OCI-LY1 (cell line): ENCODE data around the gene PRDX6.

Experiments used
- H2AFZ ChIP-seq: fragments of 200-600 bp; sonication (generic), shearing (Covaris generic); 2 replicates; pipeline ENCODE4 v1.6.0; 2014; ENCODE audit warnings: antibody characterized with exemption, mild to moderate bottlenecking, low read length
- H3F3A ChIP-seq: fragments of 200-600 bp; sonication (generic), shearing (Covaris generic); 2 replicates; pipeline ENCODE4 v1.6.0; 2014; ENCODE audit warnings: mild to moderate bottlenecking, antibody characterized with exemption, low read length, moderate library complexity; ENCODE audit not compliant: insufficient read depth
- H3K27ac ChIP-seq: fragments of 200-600 bp; sonication (generic); 2 replicates; pipeline ENCODE4 v1.5.1; 2014; ENCODE audit warnings: low read length, mixed run types, mild to moderate bottlenecking, low read depth; ENCODE audit not compliant: poor library complexity, severe bottlenecking
- H3K27me3 ChIP-seq: fragments of 200-600 bp; sonication (generic); 2 replicates; pipeline ENCODE4 v1.6.0; 2014; ENCODE audit warnings: antibody characterized with exemption, mild to moderate bottlenecking, low read length, moderate library complexity; ENCODE audit not compliant: insufficient read depth
- H3K36me3 ChIP-seq: fragments of 200-600 bp; sonication (generic); 2 replicates; pipeline ENCODE4 v1.6.1; 2014; ENCODE audit warnings: mild to moderate bottlenecking, antibody characterized with exemption, low read length, moderate library complexity, mixed read lengths; ENCODE audit not compliant: insufficient read depth
- H3K4me1 ChIP-seq: fragments of 200-600 bp; sonication (generic); 2 replicates; pipeline ENCODE4 v1.5.1; 2014; ENCODE audit warnings: mild to moderate bottlenecking, low read length, moderate library complexity; ENCODE audit not compliant: insufficient read depth, severe bottlenecking
- H3K4me2 ChIP-seq: fragments of 200-600 bp; sonication (generic), shearing (Covaris generic); 2 replicates; pipeline ENCODE4 v1.6.1; 2014; ENCODE audit warnings: low read length
- H3K4me3 ChIP-seq: fragments of 200-600 bp; sonication (generic); 2 replicates; pipeline ENCODE4 v1.5.1; 2014; ENCODE audit warnings: low read length, low read depth, mild to moderate bottlenecking, mixed read lengths; ENCODE audit not compliant: poor library complexity, severe bottlenecking
- H3K79me2 ChIP-seq: fragments of 200-600 bp; shearing (Covaris generic); 2 replicates; pipeline ENCODE4 v1.6.1; 2016; ENCODE audit warnings: mixed run types, low read length, mixed read lengths; ENCODE audit not compliant: insufficient read depth
- H3K9ac ChIP-seq: fragments of 200-600 bp; sonication (generic), shearing (Covaris generic); 2 replicates; pipeline ENCODE4 v1.6.1; 2014; ENCODE audit warnings: mild to moderate bottlenecking, low read length, mixed read lengths
- H3K9me2 ChIP-seq: fragments of 200-600 bp; sonication (generic), shearing (Covaris generic); 2 replicates; pipeline ENCODE4 v1.6.1; 2014; ENCODE audit warnings: low read depth, mild to moderate bottlenecking, low read length, mixed read lengths
- H3K9me3 ChIP-seq: fragments of 200-600 bp; shearing (Covaris generic); 2 replicates; pipeline ENCODE4 v1.6.1; 2014; ENCODE audit warnings: low read length, mixed read lengths
- H4K20me1 ChIP-seq: fragments of 200-600 bp; sonication (generic), shearing (Covaris generic); 2 replicates; pipeline ENCODE4 v1.6.0; 2016; ENCODE audit warnings: mild to moderate bottlenecking, low read length; ENCODE audit not compliant: insufficient read depth
- CTCF ChIP-seq: fragments of 200-600 bp; sonication (generic), shearing (Covaris generic); IDR thresholded peaks from 2 replicates; pipeline ENCODE4 v1.5.1; 2017; ENCODE audit warnings: mild to moderate bottlenecking, antibody characterized with exemption, low read length, moderate library complexity, mixed read lengths
- EZH2 ChIP-seq: fragments of 200-600 bp; sonication (generic), shearing (Covaris generic); IDR thresholded peaks from 2 replicates; pipeline ENCODE4 v1.8.0; 2017; ENCODE audit warnings: borderline replicate concordance, mixed run types, mild to moderate bottlenecking, antibody characterized with exemption, low read length, moderate library complexity, mixed read lengths

The PRDX6 gene

GRCh38 chr1:173488001-173488400 is 10.9 kb downstream of the PRDX6 start:
- no peak overlapping the region for H3K4me3 ChIP-seq
- H3K36me3 ChIP-seq: peaks cover 56% of the 10 kb centered on the region
- H3F3A ChIP-seq: no peaks in the 10 kb centered on the region
- no peaks in the 10 kb centered on the region for H4K20me1 ChIP-seq
- no peak overlapping the region for H3K9ac ChIP-seq
- TF ChIP-seq EZH2: no peak
- no peak for TF ChIP-seq CTCF
- H2AFZ ChIP-seq: no peak overlapping the region
- no peaks in the 10 kb centered on the region for H3K9me2 ChIP-seq
- 0 out of 2 replicates have a peak, but pooled peaks cover 3% of the 10 kb centered on the region for H3K9me3 ChIP-seq
- no peak overlapping the region for H3K4me2 ChIP-seq
- H3K4me1 ChIP-seq: no peaks in the 10 kb centered on the region
- no peaks in the 10 kb centered on the region for H3K27me3 ChIP-seq
- no peaks in the 10 kb centered on the region for H3K79me2 ChIP-seq
- no peak overlapping the region for H3K27ac ChIP-seq

GRCh38 chr1:173489149-173489600 is 12.0 kb downstream of the PRDX6 start:
- Histone ChIP-seq H3K27ac (no peak overlapping the region), H3K36me3 (peaks cover 47% of the 10 kb centered on the region), H3K4me1 (no peaks in the 10 kb centered on the region), H3K4me2 (no peak overlapping the region), H3K9ac (no peak overlapping the region), H3K27me3 (no peaks in the 10 kb centered on the region), H3K9me3 (0 out of 2 replicates have a peak, but pooled peaks cover 5% of the 10 kb centered on the region), H2AFZ (no peak overlapping the region), H3F3A (no peaks in the 10 kb centered on the region), H3K9me2 (no peaks in the 10 kb centered on the region), H4K20me1 (no peaks in the 10 kb centered on the region), H3K79me2 (no peaks in the 10 kb centered on the region), H3K4me3 (no peak overlapping the region)
- TF ChIP-seq EZH2 (no peak), CTCF (no peak)

- Histone ChIP-seq H3K27ac (no peak overlapping the region), H4K20me1 (no peaks in the 10 kb centered on the region), H3K9ac (no peak overlapping the region), H3K79me2 (no peaks in the 10 kb centered on the region), H3K4me1 (no peaks in the 10 kb centered on the region), H3K9me2 (no peaks in the 10 kb centered on the region), H3F3A (no peaks in the 10 kb centered on the region), H2AFZ (no peak overlapping the region), H3K9me3 (0 out of 2 replicates have a peak, but pooled peaks cover 5% of the 10 kb centered on the region), H3K27me3 (no peaks in the 10 kb centered on the region), H3K4me3 (no peak overlapping the region), H3K4me2 (no peak overlapping the region), H3K36me3 (peaks cover 39% of the 10 kb centered on the region)
- TF ChIP-seq CTCF (no peak), EZH2 (no peak)
Observed at GRCh38 chr1:173489929-173490328, 12.8 kb downstream of the PRDX6 start.
